Measurements from ENCODE around the gene PAPPA2. TPM values are rescaled to one million over a fixed set of nuclear protein-coding genes. Genes with fewer than 3 reads are reported as not detected.

The PAPPA2 gene
- total RNA-seq, 6 experiments from 2014 or later, result 0.53 to 14.8 (median 2.9) TPM

- H3K9me3 ChIP-seq, result no peaks in the 10 kb centered on the region
- H3K4me3 ChIP-seq, result no peak overlapping the region
- H3K27me3 ChIP-seq, result no peaks in the 10 kb centered on the region
- WGBS (ENCODE audit: insufficient coverage, low coverage, low lambda C conversion rate, missing lambda C conversion rate), result 82% methylated on average over 7 of the region's 9 CpGs
- H3K27ac ChIP-seq, result no peak overlapping the region
- intact Hi-C loops (cut with DNase I), result no loop called here
- ATAC-seq (no peak), DNase-seq (no peak)
- H3K36me3 ChIP-seq, result no peaks in the 10 kb centered on the region
- TF ChIP-seq CTCF (IDR thresholded peaks at IDR 0.05), result no peak
- no peak for TF ChIP-seq POLR2A (IDR thresholded peaks at IDR 0.05)
- peaks cover 0 to 7% (median 0%) of the 10 kb centered on the region in 4 donors for H3K4me1 ChIP-seq
Observed at GRCh38 chr1:176480750-176481149, 17.8 kb downstream of the PAPPA2 start.

GRCh38 chr1:176485083-176485482 lies 22.1 kb downstream of the PAPPA2 start:
- H3K27ac ChIP-seq, result no peak overlapping the region
- H3K4me3 ChIP-seq, result no peak overlapping the region
- H3K4me1 ChIP-seq, result no peaks in the 10 kb centered on the region
- H3K27me3 ChIP-seq, result no peaks in the 10 kb centered on the region
- WGBS (ENCODE audit: insufficient coverage, low coverage, low lambda C conversion rate, missing lambda C conversion rate), result 88% methylated on average over 1 of the region's 1 CpG
- no peak for DNase-seq
- TF ChIP-seq CTCF (IDR thresholded peaks at IDR 0.05) (no peak), POLR2A (IDR thresholded peaks at IDR 0.05) (no peak)
- H3K36me3 ChIP-seq, result no peaks in the 10 kb centered on the region
- ATAC-seq, result no peak
- intact Hi-C loops (cut with DNase I), result no loop called here
- H3K9me3 ChIP-seq, result no peaks in the 10 kb centered on the region

- H3K36me3 ChIP-seq, result no peaks in the 10 kb centered on the region
- ATAC-seq, result no peak
- H3K9me3 ChIP-seq, result no peaks in the 10 kb centered on the region
- no peak for DNase-seq
- H3K4me3 ChIP-seq, result no peak overlapping the region
- intact Hi-C loops (cut with DNase I), result no loop called here
- H3K4me1 ChIP-seq, result no peaks in the 10 kb centered on the region
- TF ChIP-seq POLR2A (IDR thresholded peaks at IDR 0.05) (no peak), CTCF (IDR thresholded peaks at IDR 0.05) (no peak)
- 83% methylated on average over 5 of the region's 5 CpGs for WGBS (ENCODE audit: insufficient coverage, low coverage, low lambda C conversion rate, missing lambda C conversion rate)
- no peaks in the 10 kb centered on the region for H3K27me3 ChIP-seq
- no peak overlapping the region for H3K27ac ChIP-seq
Observed at GRCh38 chr1:176494436-176494835, 31.5 kb downstream of the PAPPA2 start.

GRCh38 chr1:176499671-176500070 lies 36.7 kb downstream of the PAPPA2 start:
- no peaks in the 10 kb centered on the region for H3K36me3 ChIP-seq
- intact Hi-C loops (cut with DNase I), result no loop called here
- no peaks in the 10 kb centered on the region for H3K9me3 ChIP-seq
- H3K4me3 ChIP-seq, result no peak overlapping the region
- H3K4me1 ChIP-seq, result peaks cover 0 to 7% (median 3%) of the 10 kb centered on the region in 4 donors
- no peak for TF ChIP-seq CTCF (IDR thresholded peaks at IDR 0.05)
- TF ChIP-seq POLR2A (IDR thresholded peaks at IDR 0.05), result no peak
- H3K27me3 ChIP-seq, result no peaks in the 10 kb centered on the region
- H3K27ac ChIP-seq, result no peak overlapping the region
- ATAC-seq, result peak in 1 of 4 donors; percentile 18
- whole genome bisulfite sequencing (ENCODE audit: insufficient coverage, low coverage, low lambda C conversion rate, missing lambda C conversion rate), result 29% methylated on average over 1 of the region's 1 CpG
- DNase-seq, result no peak

- H3K36me3 ChIP-seq, result no peaks in the 10 kb centered on the region
- no peak overlapping the region for H3K27ac ChIP-seq
- peaks cover 0 to 19% (median 9%) of the 10 kb centered on the region in 4 donors for H3K4me1 ChIP-seq
- no peak overlapping the region for H3K4me3 ChIP-seq
- 29% methylated on average over 2 of the region's 2 CpGs for WGBS (ENCODE audit: insufficient coverage, low coverage, low lambda C conversion rate, missing lambda C conversion rate)
- H3K27me3 ChIP-seq, result no peaks in the 10 kb centered on the region
- ATAC-seq, result no peak
- no peak for TF ChIP-seq POLR2A (IDR thresholded peaks at IDR 0.05)
- TF ChIP-seq CTCF (IDR thresholded peaks at IDR 0.05), result no peak
- intact Hi-C loops (cut with DNase I), result no loop called here
- DNase-seq, result no peak
- no peaks in the 10 kb centered on the region for H3K9me3 ChIP-seq
Observed at GRCh38 chr1:176501599-176501998, 38.6 kb downstream of the PAPPA2 start.

All from right lobe of liver (tissue), 6 donors.